ENCODE measurements around the gene SLC30A2.

SLC30A2 gene

DNA sequence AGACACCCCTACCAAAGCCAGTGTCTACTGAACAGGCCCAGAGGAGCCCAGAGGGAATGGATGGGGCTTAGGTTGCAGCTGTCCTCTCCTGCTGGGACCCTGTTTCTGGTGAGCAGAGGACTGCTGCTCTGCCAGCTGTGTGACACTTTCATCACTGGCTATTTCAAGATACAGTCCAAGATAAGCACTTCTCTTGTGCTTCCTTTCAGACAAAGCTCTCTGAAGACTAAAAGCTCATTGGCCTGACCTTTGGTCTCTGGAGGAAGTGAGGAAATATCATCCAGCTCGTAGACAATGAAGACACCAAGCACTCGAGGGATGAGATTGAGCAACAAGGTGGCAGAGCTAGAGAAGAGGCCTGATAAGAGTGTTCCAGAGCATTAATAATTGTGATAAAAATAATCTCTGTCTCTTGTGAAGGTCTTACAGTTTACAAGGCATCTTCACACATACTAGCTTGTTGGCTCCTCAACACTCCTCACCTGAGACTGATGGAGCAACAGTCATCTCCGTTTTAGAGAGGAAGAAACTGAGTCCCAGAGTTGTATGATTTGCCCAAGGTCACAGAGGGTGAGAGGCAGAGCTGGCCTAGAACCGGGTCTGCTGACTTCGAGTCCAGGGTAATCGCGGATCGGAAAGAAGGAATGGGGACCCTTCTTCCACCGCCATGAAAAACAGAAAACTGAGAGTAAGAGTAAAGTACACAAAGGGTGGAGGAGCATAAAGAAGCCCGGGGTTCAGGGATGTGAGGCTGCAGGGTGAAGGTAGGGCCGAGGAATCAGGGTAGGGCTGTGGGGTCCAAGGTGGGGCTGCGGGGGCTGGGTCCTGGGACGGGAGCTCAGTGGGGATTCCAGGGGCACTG, 48.7 kb downstream of the SLC30A2 start:
- Histone ChIP-seq H3K4me2 (ENCODE audit: low read length) (peak overlapping the region; percentile 96), H3K27ac (ENCODE audit: low read length) (peak overlapping the region; percentile 51), H4K20me1 (ENCODE audit: insufficient read depth, low read length) (no peaks in the 10 kb centered on the region), H3K36me3 (replicated peaks; ENCODE audit: low read depth, low read length) (no peaks in the 10 kb centered on the region), H3K9me3 (ENCODE audit: insufficient read depth, low read length) (no peaks in the 10 kb centered on the region), H2AFZ (ENCODE audit: low read depth, low read length) (peak overlapping the region; percentile 22; the same call in 1 of the 2 replicates), H3K4me1 (ENCODE audit: low read length) (peaks cover 12% of the 10 kb centered on the region), H3K27me3 (ENCODE audit: low read depth, low read length) (no peaks in the 10 kb centered on the region), H3K4me3 (ENCODE audit: low read length) (peak overlapping the region; percentile 93), H3K9ac (ENCODE audit: low read length) (peak overlapping the region; percentile 86), H3K79me2 (ENCODE audit: low read length) (0 out of 2 replicates have a peak, but pooled peaks cover 3% of the 10 kb centered on the region)
- TF ChIP-seq, protein P1, sequence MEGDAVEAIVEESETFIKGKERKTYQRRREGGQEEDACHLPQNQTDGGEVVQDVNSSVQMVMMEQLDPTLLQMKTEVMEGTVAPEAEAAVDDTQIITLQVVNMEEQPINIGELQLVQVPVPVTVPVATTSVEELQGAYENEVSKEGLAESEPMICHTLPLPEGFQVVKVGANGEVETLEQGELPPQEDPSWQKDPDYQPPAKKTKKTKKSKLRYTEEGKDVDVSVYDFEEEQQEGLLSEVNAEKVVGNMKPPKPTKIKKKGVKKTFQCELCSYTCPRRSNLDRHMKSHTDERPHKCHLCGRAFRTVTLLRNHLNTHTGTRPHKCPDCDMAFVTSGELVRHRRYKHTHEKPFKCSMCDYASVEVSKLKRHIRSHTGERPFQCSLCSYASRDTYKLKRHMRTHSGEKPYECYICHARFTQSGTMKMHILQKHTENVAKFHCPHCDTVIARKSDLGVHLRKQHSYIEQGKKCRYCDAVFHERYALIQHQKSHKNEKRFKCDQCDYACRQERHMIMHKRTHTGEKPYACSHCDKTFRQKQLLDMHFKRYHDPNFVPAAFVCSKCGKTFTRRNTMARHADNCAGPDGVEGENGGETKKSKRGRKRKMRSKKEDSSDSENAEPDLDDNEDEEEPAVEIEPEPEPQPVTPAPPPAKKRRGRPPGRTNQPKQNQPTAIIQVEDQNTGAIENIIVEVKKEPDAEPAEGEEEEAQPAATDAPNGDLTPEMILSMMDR (IDR thresholded peaks at IDR 0.05; ENCODE audit: low read depth, low read length), result no peak
- TF ChIP-seq EZH2phosphoT487 (IDR thresholded peaks at IDR 0.05; ENCODE audit: low read depth), result no peak

DNA sequence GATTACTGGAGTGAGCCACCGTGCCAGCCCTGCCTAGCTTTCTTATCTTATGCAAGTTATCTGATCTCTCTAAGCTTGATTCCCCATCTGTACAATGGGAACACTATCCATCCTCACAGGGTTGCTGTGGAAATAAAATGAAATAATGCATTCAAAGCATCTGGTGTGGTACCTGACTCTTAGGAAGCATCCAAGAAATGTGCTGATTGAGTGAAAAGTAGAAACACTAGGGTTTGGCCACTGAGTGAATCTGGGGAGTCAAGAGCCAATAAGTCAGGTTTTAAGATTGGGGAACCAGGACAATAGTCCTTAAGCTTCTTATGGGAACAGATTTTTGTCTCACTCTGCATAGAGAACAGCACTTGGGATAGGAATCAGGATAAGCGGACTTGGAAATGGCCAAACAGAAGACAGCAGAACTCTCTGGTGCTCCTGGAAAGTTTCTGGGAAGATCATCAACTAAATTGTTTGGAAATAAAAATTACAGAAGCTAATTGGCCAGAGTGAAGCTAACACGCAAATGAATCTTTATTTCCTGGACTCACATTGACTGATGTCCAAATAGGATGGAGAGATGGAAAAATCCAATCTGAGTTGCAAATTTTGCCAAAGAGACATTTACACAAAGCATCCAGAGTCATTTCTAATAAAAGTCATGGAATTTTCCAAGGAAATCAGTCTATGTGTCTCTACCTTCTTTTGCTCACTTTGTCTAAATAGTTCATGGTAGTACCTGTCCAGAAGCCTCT, 51.3 kb downstream of the SLC30A2 start:
- peaks cover 12% of the 10 kb centered on the region for H3K4me1 ChIP-seq (ENCODE audit: low read length)
- H2AFZ ChIP-seq (ENCODE audit: low read depth, low read length), result no peak overlapping the region
- no peaks in the 10 kb centered on the region for H4K20me1 ChIP-seq (ENCODE audit: insufficient read depth, low read length)
- no peak overlapping the region for H3K4me2 ChIP-seq (ENCODE audit: low read length)
- 0 out of 2 replicates have a peak, but pooled peaks cover 3% of the 10 kb centered on the region for H3K79me2 ChIP-seq (ENCODE audit: low read length)
- no peak overlapping the region for H3K9ac ChIP-seq (ENCODE audit: low read length)
- no peak overlapping the region for H3K27ac ChIP-seq (ENCODE audit: low read length)
- H3K36me3 ChIP-seq (replicated peaks; ENCODE audit: low read depth, low read length), result no peaks in the 10 kb centered on the region
- TF ChIP-seq, protein P1 (IDR thresholded peaks at IDR 0.05; ENCODE audit: low read depth, low read length), result no peak
- no peak for TF ChIP-seq EZH2phosphoT487 (IDR thresholded peaks at IDR 0.05; ENCODE audit: low read depth)
- H3K4me3 ChIP-seq (ENCODE audit: low read length), result no peak overlapping the region
- no peaks in the 10 kb centered on the region for H3K27me3 ChIP-seq (ENCODE audit: low read depth, low read length)
- H3K9me3 ChIP-seq (ENCODE audit: insufficient read depth, low read length), result no peaks in the 10 kb centered on the region

DNA sequence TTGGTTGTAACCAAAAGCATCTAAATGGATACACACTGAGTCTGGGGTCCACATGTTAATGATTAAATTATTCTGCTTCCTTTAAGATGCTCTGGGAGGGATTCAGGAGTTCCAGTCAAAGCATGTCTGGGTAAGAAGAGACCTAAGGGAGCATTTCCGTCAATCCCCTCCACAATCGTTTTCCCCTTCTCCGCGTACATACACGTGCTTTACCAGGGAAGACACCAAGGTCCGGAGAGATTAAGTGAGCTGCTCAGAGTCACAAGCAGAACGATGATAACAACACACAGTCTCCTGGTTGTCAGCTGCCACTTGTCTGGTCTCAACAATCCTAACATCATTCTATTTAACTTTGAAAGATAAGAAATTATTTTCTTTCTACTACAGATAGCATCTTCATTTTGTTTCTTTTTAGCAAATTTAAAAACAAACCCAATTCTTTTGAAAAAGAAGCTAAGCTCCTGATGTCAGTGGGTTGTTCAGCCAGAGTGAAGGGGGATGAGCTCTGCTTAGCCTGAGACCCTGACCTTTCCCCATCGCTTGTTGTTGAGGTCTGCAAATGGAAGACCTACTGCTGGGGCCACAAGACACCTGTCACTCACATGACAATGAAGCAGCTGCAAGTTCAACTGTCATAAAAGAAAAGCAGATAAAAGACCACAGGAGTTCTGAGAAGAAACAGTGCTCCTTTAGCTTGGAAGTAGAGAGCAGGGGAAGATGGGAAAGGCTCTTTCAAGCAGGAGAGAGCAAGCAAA, 52.5 kb downstream of the SLC30A2 start:
- 0 out of 2 replicates have a peak, but pooled peaks cover 3% of the 10 kb centered on the region for H3K79me2 ChIP-seq (ENCODE audit: low read length)
- H4K20me1 ChIP-seq (ENCODE audit: insufficient read depth, low read length), result no peaks in the 10 kb centered on the region
- H3K4me1 ChIP-seq (ENCODE audit: low read length), result peaks cover 7% of the 10 kb centered on the region
- H3K9me3 ChIP-seq (ENCODE audit: insufficient read depth, low read length), result no peaks in the 10 kb centered on the region
- H3K4me2 ChIP-seq (ENCODE audit: low read length), result no peak overlapping the region
- TF ChIP-seq, protein P1 (IDR thresholded peaks at IDR 0.05; ENCODE audit: low read depth, low read length), result no peak
- no peak for TF ChIP-seq EZH2phosphoT487 (IDR thresholded peaks at IDR 0.05; ENCODE audit: low read depth)
- no peak overlapping the region for H3K4me3 ChIP-seq (ENCODE audit: low read length)
- H3K9ac ChIP-seq (ENCODE audit: low read length), result no peak overlapping the region
- no peaks in the 10 kb centered on the region for H3K27me3 ChIP-seq (ENCODE audit: low read depth, low read length)
- no peak overlapping the region for H3K27ac ChIP-seq (ENCODE audit: low read length)
- no peak overlapping the region for H2AFZ ChIP-seq (ENCODE audit: low read depth, low read length)
- H3K36me3 ChIP-seq (replicated peaks; ENCODE audit: low read depth, low read length), result no peaks in the 10 kb centered on the region

Measured in OCI-LY3 (cell line).